GM12875 (cell line): Measurements from ENCODE around the gene MFAP1.
A peak's percentile ranks its signal among the peaks of the same experiment; 100 is the strongest.
"Not testable (repeated sequence)": the region's sequence is repeated elsewhere in the genome, so short reads cannot be mapped to it uniquely, and the experiment has no call there.

ENCODE experiments used
- H3K4me3 ChIP-seq: one replicate; pipeline ENCODE4 v1.5.1; 2011; ENCODE audit warnings: low read depth, low read length, control low read depth
- TF ChIP-seq, protein P1 (sequence below): IDR thresholded peaks from 2 replicates; pipeline ENCODE4 v1.5.1; 2011; ENCODE audit warnings: low read depth, mild to moderate bottlenecking, control low read depth, inconsistent platforms, low read length, moderate library complexity, borderline replicate concordance; ENCODE audit not compliant: insufficient read depth

Gene MFAP1

DNA sequence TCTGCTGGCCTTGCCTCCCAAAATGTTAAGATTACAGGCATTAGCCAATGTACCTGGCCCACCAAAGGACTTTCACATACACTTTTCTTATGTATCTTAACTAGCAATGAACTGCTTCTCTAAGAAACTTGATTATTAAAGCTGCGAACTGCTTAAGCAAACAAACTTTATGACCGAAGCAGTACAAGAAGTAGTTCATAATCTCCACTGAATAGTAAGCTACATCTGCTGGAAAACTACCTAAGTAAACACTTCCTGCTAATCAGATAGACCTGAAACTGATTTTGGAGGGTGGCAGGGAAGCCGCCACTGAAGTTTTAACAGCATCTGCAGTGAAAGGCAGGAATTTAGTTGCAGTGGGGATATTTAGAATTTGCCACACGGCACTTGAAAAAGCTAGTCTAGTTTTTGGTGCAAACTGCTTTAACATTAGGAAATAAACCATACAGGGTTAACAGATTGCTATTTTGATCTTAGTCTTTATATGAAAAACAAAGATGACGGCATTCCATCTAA lies 16.0 kb downstream of the MFAP1 start:
- H3K4me3 ChIP-seq, result no peak overlapping the region
- TF ChIP-seq, protein P1, sequence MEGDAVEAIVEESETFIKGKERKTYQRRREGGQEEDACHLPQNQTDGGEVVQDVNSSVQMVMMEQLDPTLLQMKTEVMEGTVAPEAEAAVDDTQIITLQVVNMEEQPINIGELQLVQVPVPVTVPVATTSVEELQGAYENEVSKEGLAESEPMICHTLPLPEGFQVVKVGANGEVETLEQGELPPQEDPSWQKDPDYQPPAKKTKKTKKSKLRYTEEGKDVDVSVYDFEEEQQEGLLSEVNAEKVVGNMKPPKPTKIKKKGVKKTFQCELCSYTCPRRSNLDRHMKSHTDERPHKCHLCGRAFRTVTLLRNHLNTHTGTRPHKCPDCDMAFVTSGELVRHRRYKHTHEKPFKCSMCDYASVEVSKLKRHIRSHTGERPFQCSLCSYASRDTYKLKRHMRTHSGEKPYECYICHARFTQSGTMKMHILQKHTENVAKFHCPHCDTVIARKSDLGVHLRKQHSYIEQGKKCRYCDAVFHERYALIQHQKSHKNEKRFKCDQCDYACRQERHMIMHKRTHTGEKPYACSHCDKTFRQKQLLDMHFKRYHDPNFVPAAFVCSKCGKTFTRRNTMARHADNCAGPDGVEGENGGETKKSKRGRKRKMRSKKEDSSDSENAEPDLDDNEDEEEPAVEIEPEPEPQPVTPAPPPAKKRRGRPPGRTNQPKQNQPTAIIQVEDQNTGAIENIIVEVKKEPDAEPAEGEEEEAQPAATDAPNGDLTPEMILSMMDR, result no peak

DNA sequence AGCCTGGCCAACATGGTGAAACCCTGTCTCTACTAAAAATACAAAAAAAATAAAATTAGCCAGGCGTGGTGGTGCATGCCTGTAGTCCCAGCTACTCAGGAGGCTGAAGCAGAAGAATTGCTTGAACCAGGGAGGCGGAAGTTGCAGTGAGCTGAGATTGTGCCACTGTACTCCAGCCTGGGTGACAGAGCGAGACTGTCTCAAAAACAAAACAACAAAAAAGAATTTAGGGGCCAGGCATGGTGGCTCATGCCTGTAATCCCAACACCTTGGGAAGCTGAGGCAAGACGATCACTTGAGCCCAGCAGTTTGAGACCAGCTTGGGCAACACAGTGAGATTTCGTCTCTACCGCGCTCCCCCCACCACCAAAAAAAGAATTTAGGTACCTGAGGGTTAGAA lies 21.8 kb downstream of the MFAP1 start:
- H3K4me3 ChIP-seq, result not testable (repeated sequence)

- H3K4me3 ChIP-seq, result peak within 1 kb of the TSS; percentile 81
- TF ChIP-seq, protein P1, result no peak
Observed at GRCh38 chr15:43800286-43801141, 24.0 kb downstream of the MFAP1 start, which contains the start of gene HYPK. TSS of gene HYPK (plus strand) at chr15:43800599. CDS start at chr15:43800623, 24 bp downstream.

DNA sequence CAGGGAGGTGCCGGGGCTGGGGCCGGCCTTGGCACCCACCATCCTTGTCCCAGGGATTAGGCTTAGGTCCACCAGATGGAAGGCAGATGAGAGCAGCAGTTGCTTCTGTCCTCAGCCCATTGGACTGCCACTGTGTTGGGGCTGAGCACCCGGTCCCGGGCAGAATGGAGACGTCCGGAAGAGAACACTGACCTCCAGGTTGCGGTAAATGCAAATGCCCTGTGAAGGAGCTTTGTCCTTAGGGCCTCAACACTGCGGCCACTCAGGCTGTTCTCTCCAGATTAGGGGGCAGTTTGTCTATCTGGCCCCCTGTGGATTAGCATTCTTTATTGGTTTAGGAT lies 24.6 kb downstream of the MFAP1 start, which contains the start of gene SERINC4:
TSS of gene SERINC4 (minus strand) at position 276 of the 341 bp plus-strand sequence. CDS start at position 42, 234 bp downstream.
- TF ChIP-seq, protein P1, result no peak
- peak within 1 kb of the TSS; percentile 81 for H3K4me3 ChIP-seq

DNA sequence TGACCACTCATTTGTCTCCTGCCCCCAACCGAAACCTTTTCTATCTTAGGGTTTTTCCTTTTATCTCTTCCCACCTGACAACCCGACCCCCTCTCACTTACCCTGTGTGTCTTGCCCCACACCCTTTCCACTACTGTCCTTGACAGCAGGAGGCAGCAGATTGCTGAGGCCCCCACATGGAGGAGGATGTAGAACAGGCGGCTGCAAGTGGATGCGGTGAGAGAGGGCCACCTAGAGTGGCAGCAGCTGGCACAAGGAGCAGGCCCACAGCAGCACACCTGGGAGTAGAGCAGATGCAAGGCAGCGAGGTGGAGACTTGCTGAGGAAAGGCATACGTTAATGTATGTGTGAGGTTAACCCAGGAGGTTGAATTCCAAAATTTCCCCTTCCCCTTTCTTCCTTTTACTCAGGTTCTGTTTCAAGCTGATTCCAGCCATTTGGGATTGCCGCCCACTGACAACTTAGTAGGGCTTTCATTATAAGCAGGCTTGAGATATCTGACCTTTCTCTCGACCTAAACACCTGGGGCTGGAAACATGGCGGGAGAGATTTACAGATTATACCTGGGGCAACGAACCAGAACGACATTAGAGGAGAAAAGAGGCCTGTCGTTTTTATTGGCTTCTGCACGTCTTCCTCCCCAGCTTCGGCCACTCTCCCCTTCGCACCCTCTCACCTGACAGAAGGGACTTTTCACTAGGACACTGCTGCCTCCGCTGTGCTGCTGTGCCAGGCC lies 25.1 kb downstream of the MFAP1 start:
- TF ChIP-seq, protein P1, result peak; percentile 22; the same call in 1 of the 2 replicates
- H3K4me3 ChIP-seq, result no peak overlapping the region

- no peak overlapping the region for H3K4me3 ChIP-seq
- TF ChIP-seq, protein P1, result no peak
Observed at GRCh38 chr15:43796566-43796965, 27.9 kb downstream of the MFAP1 start.

GRCh38 chr15:43795997-43796396 lies 28.5 kb downstream of the MFAP1 start:
- TF ChIP-seq, protein P1, result no peak
- H3K4me3 ChIP-seq, result no peak overlapping the region
